A673 (cell line): ENCODE results near the gene HMGB3. TPM values are rescaled to one million over a fixed set of nuclear protein-coding genes. Genes with fewer than 3 reads are reported as not detected.

Source experiments
- BruUV-seq: library from RNA; stranded (reverse); fragments of 400-500 nt; replicated peaks from 2 replicates; lab custom pipeline; 2021; lab: Mats Ljungman, UMichigan
- CTCF ChIA-PET: fragments of 300-600 bp; sonication (Branson Sonifier 250); formaldehyde crosslinking; loops from one replicate; lab custom pipeline; 2022; ENCODE audit warnings: antibody characterized with exemption; lab: Charles Lee
- POLR2A ChIA-PET: fragments of 300-600 bp; sonication (Branson Sonifier 250); formaldehyde crosslinking; loops from one replicate; lab custom pipeline; 2022; ENCODE audit warnings: antibody characterized with exemption; ENCODE audit not compliant: low non-redundant PET; lab: Charles Lee
- DNase-seq: peaks from one replicate; pipeline ENCODE4 v3.0.0-alpha.2; 2015; ENCODE audit warnings: low spot score
- H3K27ac ChIP-seq: fragments of 200-600 bp; sonication (generic); 2 replicates; pipeline ENCODE4 v1.5.1; 2016; ENCODE audit warnings: mixed run types, low read depth, mild to moderate bottlenecking, mixed read lengths, antibody characterized with exemption, low read length; ENCODE audit not compliant: poor library complexity, severe bottlenecking
- H3K27me3 ChIP-seq: fragments of 200-600 bp; sonication (generic); replicated peaks from 2 replicates; pipeline ENCODE4 v1.6.1; 2017; ENCODE audit warnings: mixed run types, low read depth, mild to moderate bottlenecking, mixed read lengths, antibody characterized with exemption, low read length; ENCODE audit not compliant: insufficient read depth, poor library complexity
- H3K36me3 ChIP-seq: fragments of 200-600 bp; sonication (generic); 2 replicates; pipeline ENCODE4 v1.6.1; 2016; ENCODE audit warnings: mixed run types, mild to moderate bottlenecking, mixed read lengths, antibody characterized with exemption, low read length; ENCODE audit not compliant: insufficient read depth, poor library complexity, severe bottlenecking
- H3K4me1 ChIP-seq: fragments of 200-600 bp; sonication (generic); 2 replicates; pipeline ENCODE4 v1.6.1; 2017; ENCODE audit warnings: mixed run types, mild to moderate bottlenecking, mixed read lengths, antibody characterized with exemption, low read length; ENCODE audit not compliant: insufficient read depth, poor library complexity, severe bottlenecking
- H3K4me3 ChIP-seq: fragments of 200-600 bp; sonication (generic); 2 replicates; pipeline ENCODE4 v1.5.1; 2016; ENCODE audit warnings: low read depth, mixed run types, mild to moderate bottlenecking, mixed read lengths, low read length; ENCODE audit not compliant: poor library complexity, severe bottlenecking
- H3K9me3 ChIP-seq: fragments of 200-600 bp; sonication (generic); 2 replicates; pipeline ENCODE4 v1.6.1; 2016; ENCODE audit warnings: mixed run types, low read depth, mild to moderate bottlenecking, mixed read lengths, antibody characterized with exemption, low read length; ENCODE audit not compliant: poor library complexity, severe bottlenecking
- EZH2 ChIP-seq: fragments of 200-600 bp; sonication (generic); IDR thresholded peaks from 2 replicates; pipeline ENCODE4 v1.6.1; 2017; ENCODE audit warnings: borderline replicate concordance, low read depth, mild to moderate bottlenecking, mixed read lengths, antibody characterized with exemption, low read length; ENCODE audit not compliant: poor library complexity, severe bottlenecking
- intact Hi-C: fragments of 100-400 bp; cut with micrococcal nuclease; formaldehyde crosslinking; loops from one replicate; pipeline ENCODE4 v1.10.0; 2022; ENCODE audit not compliant: unreplicated experiment
- total RNA-seq: library from RNA; stranded (reverse); gene quantifications from 2 replicates; pipeline ENCODE4 v1.2.3, GENCODE V29; 2021
- TF ChIP-seq, protein P1 (sequence below): fragments of 300-800, 200-600 bp; sonication (generic); conservative IDR thresholded peaks from 2 replicates; pipeline ENCODE4 v1.5.1; 2017; ENCODE audit warnings: low read depth, mild to moderate bottlenecking, antibody characterized with exemption, low read length, moderate library complexity, mixed read lengths

Gene HMGB3
- total RNA-seq, 1 experiment from 2014 or later: 173 TPM

DNA sequence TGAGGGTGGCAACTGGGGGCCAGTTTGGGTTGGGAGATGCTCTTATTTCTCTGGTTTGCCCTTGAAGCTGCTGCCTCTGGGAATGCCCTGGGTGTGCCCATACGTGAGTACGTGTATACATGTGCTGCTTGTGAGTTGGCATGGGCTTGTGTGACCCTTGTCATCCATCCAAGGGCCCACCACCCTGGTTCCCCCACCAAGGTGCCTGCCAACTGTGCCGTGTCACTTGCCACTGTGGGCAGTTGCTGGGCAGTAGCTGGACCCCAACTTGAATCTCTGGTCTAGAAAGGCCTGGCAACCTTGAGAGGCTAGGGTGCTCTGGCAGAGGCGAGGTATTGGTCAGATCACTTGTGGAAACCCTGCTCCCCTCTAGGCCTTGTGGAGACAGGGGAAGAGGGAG lies 2.4 kb upstream of the HMGB3 start:
- no peaks in the 10 kb centered on the region for H3K27me3 ChIP-seq
- BruUV-seq: no TSS peak
- TF ChIP-seq, protein P1, sequence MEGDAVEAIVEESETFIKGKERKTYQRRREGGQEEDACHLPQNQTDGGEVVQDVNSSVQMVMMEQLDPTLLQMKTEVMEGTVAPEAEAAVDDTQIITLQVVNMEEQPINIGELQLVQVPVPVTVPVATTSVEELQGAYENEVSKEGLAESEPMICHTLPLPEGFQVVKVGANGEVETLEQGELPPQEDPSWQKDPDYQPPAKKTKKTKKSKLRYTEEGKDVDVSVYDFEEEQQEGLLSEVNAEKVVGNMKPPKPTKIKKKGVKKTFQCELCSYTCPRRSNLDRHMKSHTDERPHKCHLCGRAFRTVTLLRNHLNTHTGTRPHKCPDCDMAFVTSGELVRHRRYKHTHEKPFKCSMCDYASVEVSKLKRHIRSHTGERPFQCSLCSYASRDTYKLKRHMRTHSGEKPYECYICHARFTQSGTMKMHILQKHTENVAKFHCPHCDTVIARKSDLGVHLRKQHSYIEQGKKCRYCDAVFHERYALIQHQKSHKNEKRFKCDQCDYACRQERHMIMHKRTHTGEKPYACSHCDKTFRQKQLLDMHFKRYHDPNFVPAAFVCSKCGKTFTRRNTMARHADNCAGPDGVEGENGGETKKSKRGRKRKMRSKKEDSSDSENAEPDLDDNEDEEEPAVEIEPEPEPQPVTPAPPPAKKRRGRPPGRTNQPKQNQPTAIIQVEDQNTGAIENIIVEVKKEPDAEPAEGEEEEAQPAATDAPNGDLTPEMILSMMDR: no peak
- TF ChIP-seq EZH2: no peak
- CTCF ChIA-PET: no interaction called here
- intact Hi-C loops: loop anchor here (5.0 kb wide), 1 partner anchor 78 kb away; no protein-coding TSS in a partner anchor
- no peaks in the 10 kb centered on the region for H3K9me3 ChIP-seq
- DNase-seq: no peak
- POLR2A ChIA-PET: no interaction called here
- H3K4me1 ChIP-seq: no peaks in the 10 kb centered on the region
- no peak overlapping the region for H3K27ac ChIP-seq
- H3K36me3 ChIP-seq: peaks cover 3% of the 10 kb centered on the region
- H3K4me3 ChIP-seq: no peak overlapping the region

DNA sequence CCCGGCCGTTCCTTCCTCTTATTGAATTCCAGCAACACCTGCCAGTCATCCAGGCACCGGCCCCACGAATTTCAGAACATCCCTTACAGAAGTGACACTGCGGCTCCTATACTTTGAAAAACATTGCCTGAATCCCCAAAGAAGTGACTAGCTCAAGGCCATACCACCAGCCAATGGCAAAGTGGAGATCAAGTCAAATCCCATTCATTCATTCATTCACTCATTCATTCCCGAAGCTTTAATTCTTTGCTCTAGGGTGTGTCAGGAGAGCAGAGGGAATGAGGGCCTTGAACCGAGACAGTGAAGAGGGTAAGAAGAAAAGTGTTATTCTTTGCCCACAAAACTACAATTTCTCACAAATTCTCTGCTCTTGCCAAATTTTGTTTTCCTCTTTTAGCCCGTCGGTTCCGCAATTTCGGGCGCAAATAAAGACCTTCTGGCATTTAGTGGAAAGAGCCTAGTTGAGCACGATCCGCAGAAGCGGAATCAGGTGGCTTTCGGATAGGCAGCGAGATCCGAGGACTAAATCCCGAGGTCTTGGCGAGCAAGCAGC lies 824 bp upstream of the HMGB3 start:
- DNase-seq: no peak
- H3K4me1 ChIP-seq: no peaks in the 10 kb centered on the region
- H3K27me3 ChIP-seq: no peaks in the 10 kb centered on the region
- BruUV-seq: no TSS peak
- peak overlapping the region; percentile 63 for H3K4me3 ChIP-seq
- intact Hi-C loops: loop anchor here (5.0 kb wide), 1 partner anchor 80 kb away; no protein-coding TSS in a partner anchor
- peaks cover 19% of the 10 kb centered on the region for H3K36me3 ChIP-seq
- H3K27ac ChIP-seq: peak overlapping the region; percentile 71
- TF ChIP-seq, protein P1: no peak
- TF ChIP-seq EZH2: no peak
- POLR2A ChIA-PET: no interaction called here
- H3K9me3 ChIP-seq: no peaks in the 10 kb centered on the region
- CTCF ChIA-PET: no interaction called here

DNA sequence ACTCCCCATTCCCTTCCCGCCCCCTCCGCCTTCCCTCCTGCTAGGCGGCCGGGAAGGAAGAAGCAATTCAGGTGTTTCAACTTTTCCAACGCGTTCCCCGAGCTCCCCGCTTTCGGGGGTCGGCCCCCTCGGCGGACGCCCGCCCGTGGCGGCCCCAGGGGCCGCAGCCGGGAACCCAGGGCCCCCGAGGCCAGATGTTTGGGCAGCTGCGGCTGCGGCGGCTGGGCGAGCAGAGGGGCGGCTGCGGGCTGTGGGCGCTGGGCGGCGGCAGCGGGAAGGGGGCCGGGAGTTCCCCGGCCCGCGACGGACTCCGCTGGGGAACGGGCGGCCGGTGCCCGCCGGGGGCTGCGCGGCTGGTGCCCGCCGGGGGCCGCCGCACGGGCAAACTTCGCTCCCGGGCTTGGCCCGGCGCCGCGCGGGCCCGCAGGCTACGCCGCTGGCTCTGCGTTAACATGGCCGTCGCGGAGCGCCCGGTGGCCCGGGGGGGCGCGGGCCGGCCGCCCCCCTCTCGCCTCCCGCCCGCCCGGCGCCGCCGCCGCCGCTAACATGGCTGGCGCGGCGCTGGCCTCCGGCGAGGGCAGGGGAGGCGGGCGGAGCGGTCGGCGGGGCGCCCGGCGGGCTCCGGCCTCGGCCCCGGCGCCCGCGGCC lies 510 bp downstream of the HMGB3 start:
- Histone ChIP-seq H3K4me3 (peak overlapping the region; percentile 63), H3K27ac (peak overlapping the region; percentile 88), H3K4me1 (no peaks in the 10 kb centered on the region), H3K36me3 (peaks cover 24% of the 10 kb centered on the region), H3K27me3 (no peaks in the 10 kb centered on the region), H3K9me3 (no peaks in the 10 kb centered on the region)
- POLR2A ChIA-PET: no interaction called here
- CTCF ChIA-PET: interaction anchor here (0.8 kb wide), 1 partner anchor 211 kb away, joined by 4 read pairs; no protein-coding TSS in a partner anchor
- no peak for TF ChIP-seq EZH2
- TF ChIP-seq, protein P1: no peak
- DNase-seq: no peak
- intact Hi-C loops: loop anchor here (5.0 kb wide), 1 partner anchor 81 kb away; no protein-coding TSS in a partner anchor
- no TSS peak for BruUV-seq
